22Rv1 (cell line): Measurements from ENCODE around the gene TMEM129.
"Not testable (repeated sequence)": the region's sequence is repeated elsewhere in the genome, so short reads cannot be mapped to it uniquely, and the experiment has no call there.

Source experiments
- H3K27ac ChIP-seq: fragments of 450-650 bp; 2 replicates; pipeline ENCODE4 v1.5.1; 2017
- ZFX ChIP-seq: fragments of 450-650 bp; IDR thresholded peaks from 2 replicates; pipeline ENCODE4 v1.6.1; 2017; ENCODE audit warnings: antibody characterized with exemption, borderline replicate concordance
- TF ChIP-seq, protein P1 (sequence below): fragments of 450-650 bp; IDR thresholded peaks from 2 replicates; pipeline ENCODE4 v1.5.1; 2017; ENCODE audit warnings: mild to moderate bottlenecking

Gene TMEM129

GRCh38 chr4:1675802-1676137 is 45.4 kb downstream of the TMEM129 start:
- H3K27ac ChIP-seq, result no peak overlapping the region
- TF ChIP-seq, protein P1, sequence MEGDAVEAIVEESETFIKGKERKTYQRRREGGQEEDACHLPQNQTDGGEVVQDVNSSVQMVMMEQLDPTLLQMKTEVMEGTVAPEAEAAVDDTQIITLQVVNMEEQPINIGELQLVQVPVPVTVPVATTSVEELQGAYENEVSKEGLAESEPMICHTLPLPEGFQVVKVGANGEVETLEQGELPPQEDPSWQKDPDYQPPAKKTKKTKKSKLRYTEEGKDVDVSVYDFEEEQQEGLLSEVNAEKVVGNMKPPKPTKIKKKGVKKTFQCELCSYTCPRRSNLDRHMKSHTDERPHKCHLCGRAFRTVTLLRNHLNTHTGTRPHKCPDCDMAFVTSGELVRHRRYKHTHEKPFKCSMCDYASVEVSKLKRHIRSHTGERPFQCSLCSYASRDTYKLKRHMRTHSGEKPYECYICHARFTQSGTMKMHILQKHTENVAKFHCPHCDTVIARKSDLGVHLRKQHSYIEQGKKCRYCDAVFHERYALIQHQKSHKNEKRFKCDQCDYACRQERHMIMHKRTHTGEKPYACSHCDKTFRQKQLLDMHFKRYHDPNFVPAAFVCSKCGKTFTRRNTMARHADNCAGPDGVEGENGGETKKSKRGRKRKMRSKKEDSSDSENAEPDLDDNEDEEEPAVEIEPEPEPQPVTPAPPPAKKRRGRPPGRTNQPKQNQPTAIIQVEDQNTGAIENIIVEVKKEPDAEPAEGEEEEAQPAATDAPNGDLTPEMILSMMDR, result no peak
- no peak for TF ChIP-seq ZFX

DNA sequence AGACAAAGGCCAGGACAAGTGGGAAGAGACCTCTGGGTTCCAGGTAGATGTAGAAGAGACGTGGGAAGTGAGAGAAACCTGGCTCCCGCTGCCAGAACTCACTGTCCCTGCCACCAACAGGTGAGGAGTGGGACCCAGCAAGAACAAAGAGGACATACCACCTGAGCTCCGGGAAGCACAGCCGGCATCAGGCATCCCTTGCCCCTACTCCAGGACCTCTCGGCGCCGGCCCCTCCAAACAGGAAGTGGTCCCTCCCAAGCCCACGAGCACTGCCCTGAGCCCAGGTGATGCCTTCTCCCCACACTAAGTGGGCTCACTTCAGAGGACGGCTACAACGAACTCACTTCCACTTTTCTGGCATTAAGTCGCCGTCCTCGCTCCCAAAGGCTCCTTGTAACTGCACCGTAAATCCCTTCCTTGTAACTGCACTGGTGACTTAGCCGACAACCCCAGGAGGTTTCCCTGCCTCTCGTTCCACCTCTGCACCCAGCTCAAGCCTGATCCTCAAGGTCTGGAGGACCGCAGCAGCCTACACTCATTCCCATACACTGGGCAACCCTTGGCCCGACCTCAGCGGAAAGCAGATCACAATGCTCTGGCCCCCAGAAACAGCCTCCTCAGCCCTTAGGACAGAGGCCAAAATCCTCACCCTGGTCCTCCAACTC is 45.9 kb downstream of the TMEM129 start:
- TF ChIP-seq, protein P1, result no peak
- no peak for TF ChIP-seq ZFX
- H3K27ac ChIP-seq, result no peak overlapping the region

DNA sequence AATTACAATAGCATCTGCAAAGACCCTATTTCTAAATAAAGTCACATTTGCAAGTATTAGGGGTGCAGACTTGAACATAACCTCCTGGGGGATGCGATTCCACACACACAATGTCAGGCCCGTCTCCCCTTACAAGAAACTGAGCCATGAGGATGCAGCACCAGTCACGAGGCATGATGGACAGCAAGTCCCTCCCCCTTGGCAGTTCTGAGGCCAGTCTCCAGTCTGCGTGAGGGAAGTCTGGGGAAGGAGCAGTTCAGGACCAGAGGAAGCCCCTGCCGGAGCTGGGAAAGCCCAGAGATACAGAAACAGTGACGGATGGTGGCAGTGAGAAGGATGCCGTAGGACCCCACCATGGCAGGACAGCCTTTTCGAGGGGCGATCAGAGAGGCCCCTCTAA is 46.4 kb downstream of the TMEM129 start:
- TF ChIP-seq, protein P1, result no peak
- TF ChIP-seq ZFX, result no peak
- no peak overlapping the region for H3K27ac ChIP-seq

DNA sequence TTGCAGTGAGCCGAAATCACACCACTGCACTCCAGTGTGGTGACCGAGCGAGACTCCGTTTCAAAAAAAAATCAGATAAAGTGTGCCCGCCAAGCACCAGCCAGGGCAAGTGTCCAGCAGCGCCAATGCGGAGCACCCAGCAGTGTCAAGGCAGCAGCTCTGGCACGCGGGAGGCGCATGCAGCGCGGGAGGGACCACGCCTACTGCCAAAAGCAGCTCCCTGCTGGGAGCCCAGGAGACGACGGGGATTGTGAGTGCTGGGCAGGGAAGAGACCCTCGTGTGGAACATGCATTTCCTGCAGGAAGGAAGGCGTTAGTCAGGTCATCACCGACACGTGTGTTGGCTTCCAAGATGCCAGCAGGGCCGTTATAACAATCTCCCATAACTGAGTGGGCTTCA is 47.5 kb downstream of the TMEM129 start:
- TF ChIP-seq, protein P1, result no peak
- TF ChIP-seq ZFX, result no peak
- H3K27ac ChIP-seq, result no peak overlapping the region

- H3K27ac ChIP-seq, result not testable (repeated sequence)
Measured at GRCh38 chr4:1671011-1671410, 50.1 kb downstream of the TMEM129 start.

DNA sequence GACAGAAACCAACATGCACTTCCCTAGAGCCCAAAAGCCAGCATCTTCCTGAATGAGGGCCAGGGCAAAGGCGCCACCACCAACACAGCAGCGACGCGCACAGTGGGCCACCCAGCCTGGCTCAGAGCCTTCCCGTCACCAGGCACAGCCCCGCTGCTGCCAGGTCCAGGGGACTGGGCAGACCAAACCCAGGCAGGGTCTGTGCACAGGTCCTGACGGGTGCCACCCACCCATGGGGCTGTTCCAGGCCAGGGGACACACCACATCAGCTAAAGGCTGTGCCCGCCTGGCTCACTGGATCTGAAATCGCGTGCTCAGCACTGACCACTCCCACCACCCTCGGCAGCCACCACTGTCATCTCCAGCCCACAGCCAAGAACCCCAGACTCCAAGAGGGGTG is 50.8 kb downstream of the TMEM129 start:
- no peak overlapping the region for H3K27ac ChIP-seq
- TF ChIP-seq ZFX, result no peak
- TF ChIP-seq, protein P1, result no peak

DNA sequence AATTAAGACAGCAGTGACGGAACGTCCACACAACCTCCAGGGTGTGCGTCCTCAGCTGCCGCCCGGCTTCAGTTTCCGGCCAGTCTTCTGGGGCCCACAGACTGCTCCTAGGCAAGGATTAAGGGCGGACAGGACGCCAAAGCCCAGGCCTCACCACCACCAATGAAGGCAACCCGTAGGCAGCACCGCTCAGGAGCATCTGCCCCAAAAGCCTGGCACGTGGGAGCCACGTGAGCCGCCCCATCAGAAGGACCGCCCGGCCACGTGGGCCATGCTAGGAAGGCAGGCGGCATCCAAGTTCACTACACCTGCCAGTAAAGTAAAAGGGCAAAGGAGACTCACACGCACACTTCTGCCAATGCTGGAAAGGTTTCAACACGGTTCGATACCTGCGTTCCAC is 51.3 kb downstream of the TMEM129 start:
- no peak overlapping the region for H3K27ac ChIP-seq
- no peak for TF ChIP-seq ZFX
- TF ChIP-seq, protein P1, result no peak

DNA sequence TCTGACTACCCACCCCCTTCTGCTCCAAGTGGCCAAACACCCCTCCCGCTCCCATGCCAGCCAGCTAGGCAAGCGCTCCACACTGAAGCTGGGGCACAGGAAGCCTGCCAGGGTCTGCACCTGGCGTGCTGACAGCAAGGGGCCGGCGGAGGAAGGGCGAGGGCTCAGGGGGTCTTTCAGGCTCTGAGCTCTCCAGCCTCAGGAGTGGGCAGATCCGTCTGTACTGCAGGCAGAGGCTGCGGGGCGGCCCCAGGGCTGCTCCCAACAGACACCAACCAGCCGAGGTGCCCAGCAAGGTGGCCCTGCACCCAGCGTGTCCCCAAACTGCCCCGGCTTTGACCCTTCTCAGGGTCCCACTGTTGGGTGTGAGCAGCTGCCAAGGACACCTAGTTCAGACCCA is 51.9 kb downstream of the TMEM129 start:
- no peak overlapping the region for H3K27ac ChIP-seq
- TF ChIP-seq, protein P1, result no peak
- TF ChIP-seq ZFX, result no peak
